Activated naive CD4-positive, alpha-beta T cell treated with anti-CD3 and anti-CD28 coated beads, Interleukin-2, amount 50 U/mL, for 72 hours (primary cell): Measurements from ENCODE around the gene GFRA1. TPM values are rescaled to one million over a fixed set of nuclear protein-coding genes. Genes with fewer than 3 reads are reported as not detected.

Source experiments
- ATAC-seq, 2 donors: fragments of 150-1000 bp; cut with Tn5 transposase; 2 replicates each; pipeline ENCODE4 v1.10.0; 2021; ENCODE audit warnings: mild to moderate bottlenecking in 2 of 2, moderate library complexity in 2 of 2
- DNase-seq, 2 donors: peaks; one replicate each; pipeline ENCODE4 v3.0.0; 2021 to 2022; ENCODE audit warnings: low spot score in 2 of 2
- H3K27ac Mint-ChIP-seq, 2 donors: one replicate each; pipeline ENCODE4 v1.8.0; 2022; ENCODE audit warnings: mild to moderate bottlenecking in 2 of 2, mixed read lengths in 2 of 2
- H3K36me3 Mint-ChIP-seq, 2 donors: one replicate each; pipeline ENCODE4 v1.8.0; 2022; ENCODE audit warnings: mixed read lengths in 2 of 2
- H3K9me3 Mint-ChIP-seq, 2 donors: one replicate each; pipeline ENCODE4 v1.8.0; 2022; ENCODE audit warnings: mixed read lengths in 2 of 2
- total RNA-seq, 2 donors: library from RNA; stranded (reverse); gene quantifications; one replicate each; pipeline ENCODE4 v1.2.3, GENCODE V29; 2022

The GFRA1 gene
- total RNA-seq, 2 donors from 2014 or later: 0.20 TPM; not detected in 1

DNA sequence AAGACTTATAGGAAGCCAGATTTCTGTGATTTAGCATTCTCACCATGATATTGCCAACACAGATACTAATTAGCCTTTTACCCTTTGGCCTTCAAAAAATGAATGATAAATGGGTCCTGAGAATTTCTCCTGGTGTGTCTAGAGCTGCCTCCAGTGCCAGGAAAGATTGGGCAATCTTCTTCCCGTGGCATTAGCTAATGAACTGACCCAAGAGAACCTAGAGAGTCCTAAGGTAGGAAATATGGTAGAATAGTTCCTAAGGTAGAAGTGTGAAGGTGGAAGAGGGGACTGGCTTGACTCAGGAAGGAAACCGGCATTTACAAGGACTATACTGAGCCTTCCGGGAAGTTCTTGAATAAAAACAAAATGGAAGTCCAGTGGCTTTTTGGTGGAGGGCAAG lies 133.1 kb downstream of the GFRA1 start:
- ATAC-seq: no peak
- no peak for DNase-seq
- H3K36me3 Mint-ChIP-seq: peaks cover 0 to 5% of the 10 kb centered on the region in 2 donors
- H3K9me3 Mint-ChIP-seq: no peaks in the 10 kb centered on the region
- no peak overlapping the region for H3K27ac Mint-ChIP-seq

DNA sequence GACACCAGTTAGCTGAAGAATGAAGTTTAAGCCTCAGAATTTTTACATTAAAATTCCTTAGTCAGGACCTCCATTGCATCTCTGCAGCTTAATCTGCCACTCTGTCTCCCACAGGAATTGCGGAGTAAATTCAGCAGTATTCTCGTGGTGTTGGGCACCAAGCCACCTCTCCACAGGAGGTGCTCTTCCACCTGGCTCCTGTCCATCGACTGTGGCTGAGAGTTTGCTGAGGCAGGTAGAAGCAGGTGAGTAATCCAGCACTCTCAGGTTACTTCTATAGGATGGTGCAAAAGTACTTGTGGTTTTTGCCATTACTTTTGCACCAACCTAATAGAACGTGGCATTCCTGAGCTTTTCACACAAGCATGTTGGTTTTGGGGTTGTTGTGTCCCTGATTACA lies 134.1 kb downstream of the GFRA1 start:
- ATAC-seq (no peak), DNase-seq (no peak)
- no peaks in the 10 kb centered on the region for H3K9me3 Mint-ChIP-seq
- peaks cover 0 to 5% of the 10 kb centered on the region in 2 donors for H3K36me3 Mint-ChIP-seq
- H3K27ac Mint-ChIP-seq: no peak overlapping the region

DNA sequence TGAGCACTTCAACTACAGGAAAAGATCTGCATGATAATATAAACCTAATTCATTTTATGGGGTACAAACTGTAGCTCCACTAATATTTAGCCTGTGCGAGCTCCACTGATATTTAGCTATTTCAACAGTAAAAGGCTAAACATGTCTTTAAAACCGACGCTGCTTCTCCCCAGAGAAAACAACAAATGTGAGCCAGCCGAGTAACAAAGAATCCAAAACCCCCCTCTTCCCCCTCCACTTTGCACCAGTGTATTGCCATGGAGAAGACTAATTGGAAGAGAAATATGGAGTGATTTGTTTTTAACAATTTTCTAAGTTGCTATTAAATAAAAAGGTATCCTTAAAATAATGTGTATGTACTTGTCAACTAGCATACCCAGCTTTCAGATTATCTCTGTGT lies 136.7 kb downstream of the GFRA1 start:
- DNase-seq (no peak), ATAC-seq (no peak)
- H3K9me3 Mint-ChIP-seq: no peaks in the 10 kb centered on the region
- no peak overlapping the region for H3K27ac Mint-ChIP-seq
- peaks cover 0 to 5% of the 10 kb centered on the region in 2 donors for H3K36me3 Mint-ChIP-seq

DNA sequence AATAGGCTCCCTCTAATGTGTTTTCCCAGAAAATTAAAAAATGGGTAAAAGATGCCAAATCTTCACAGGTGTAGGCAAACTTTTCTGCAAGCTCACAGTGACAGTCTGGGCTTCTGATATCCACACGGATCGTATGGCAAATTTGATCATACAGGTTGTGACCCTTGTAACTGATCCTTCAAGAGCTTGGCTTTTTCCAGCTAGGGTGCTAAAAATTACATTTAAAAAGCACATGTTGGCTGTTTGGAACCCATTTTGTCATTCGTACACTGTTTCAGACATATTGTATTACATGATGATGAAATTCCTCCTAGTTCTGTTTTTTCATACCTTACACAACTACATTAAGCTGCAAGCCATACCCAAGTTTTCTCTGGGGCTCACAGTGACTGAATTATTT lies 138.7 kb downstream of the GFRA1 start:
- ATAC-seq (no peak), DNase-seq (no peak)
- H3K36me3 Mint-ChIP-seq: peaks cover 0 to 5% of the 10 kb centered on the region in 2 donors
- H3K9me3 Mint-ChIP-seq: no peaks in the 10 kb centered on the region
- no peak overlapping the region for H3K27ac Mint-ChIP-seq

DNA sequence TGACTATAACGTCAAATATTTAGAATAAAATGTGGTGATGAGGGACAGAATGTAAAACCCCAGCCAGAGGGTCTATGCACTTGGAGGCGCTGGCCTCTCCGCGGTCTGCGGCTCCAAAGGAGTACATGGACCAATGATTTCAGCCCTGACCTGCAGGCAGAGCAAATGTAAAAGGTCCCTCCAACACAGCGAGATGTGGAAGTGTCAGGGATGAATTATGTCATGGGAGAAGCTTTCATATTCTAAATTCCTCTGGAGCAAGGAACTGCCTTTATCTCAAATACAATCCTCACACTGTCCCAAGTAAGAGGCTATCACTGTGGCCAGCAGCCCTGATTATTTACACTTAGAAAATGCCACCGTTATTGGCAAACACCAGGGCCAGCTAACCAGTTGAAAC lies 139.4 kb downstream of the GFRA1 start:
- no peak overlapping the region for H3K27ac Mint-ChIP-seq

DNA sequence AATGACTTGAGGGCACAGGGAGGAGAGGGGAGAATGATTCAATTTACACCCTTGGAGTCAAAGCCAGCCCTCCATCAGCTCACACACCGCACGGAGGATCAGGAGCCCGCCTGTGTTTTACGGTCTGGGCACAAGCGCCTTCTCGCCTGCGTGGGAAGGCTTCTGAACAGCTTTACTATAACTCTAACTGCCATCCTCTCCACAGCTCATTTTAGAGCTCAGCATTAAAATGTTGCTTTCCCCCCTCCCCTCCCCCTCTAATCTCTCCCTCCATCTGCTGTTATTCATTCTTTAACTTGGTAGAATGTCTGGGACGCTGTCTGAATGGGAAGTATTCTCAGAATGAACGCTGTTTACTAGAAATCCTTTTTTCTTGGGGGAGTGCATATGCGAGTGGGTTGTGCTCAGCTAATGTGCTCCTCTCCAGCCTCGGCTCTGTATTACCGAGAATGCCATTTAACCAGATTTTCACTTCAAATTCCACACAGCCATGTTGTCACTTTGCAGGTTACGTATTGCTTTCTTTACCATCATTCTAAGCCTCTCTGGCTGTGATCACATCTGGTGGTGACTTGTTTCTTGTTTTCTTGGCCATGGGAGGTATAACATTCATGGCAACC lies 140.1 kb downstream of the GFRA1 start:
- no peaks in the 10 kb centered on the region for H3K36me3 Mint-ChIP-seq
- no peak overlapping the region for H3K27ac Mint-ChIP-seq
- no peak for ATAC-seq
- no peak for DNase-seq
- H3K9me3 Mint-ChIP-seq: no peaks in the 10 kb centered on the region

More for the DNA sequence above, 139.4 kb downstream of the GFRA1 start:
- peaks cover 0 to under 1% of the 10 kb centered on the region in 2 donors for H3K36me3 Mint-ChIP-seq
- no peaks in the 10 kb centered on the region for H3K9me3 Mint-ChIP-seq
- no peak for ATAC-seq
- no peak for DNase-seq

DNA sequence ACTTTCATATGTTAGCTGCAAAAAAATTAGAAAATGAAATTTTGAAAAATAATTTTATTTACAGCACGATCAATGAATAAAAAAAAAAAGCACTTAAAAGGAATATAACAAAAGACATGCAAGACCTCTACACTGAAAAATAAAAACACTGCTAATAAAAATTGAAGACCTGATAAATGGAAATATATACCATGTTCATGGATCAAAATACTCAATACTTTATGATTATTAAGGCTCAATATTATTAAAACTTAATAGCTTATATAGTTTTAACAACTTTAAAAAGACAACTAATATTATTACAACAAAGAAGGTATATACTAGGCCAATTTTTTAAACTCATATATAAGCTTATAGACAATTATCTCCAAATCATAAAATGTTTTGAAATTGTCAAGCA lies 143.0 kb downstream of the GFRA1 start:
- ATAC-seq (no peak), DNase-seq (no peak)
- Mint-ChIP-seq H3K9me3 (no peaks in the 10 kb centered on the region), H3K27ac (no peak overlapping the region), H3K36me3 (no peaks in the 10 kb centered on the region)

DNA sequence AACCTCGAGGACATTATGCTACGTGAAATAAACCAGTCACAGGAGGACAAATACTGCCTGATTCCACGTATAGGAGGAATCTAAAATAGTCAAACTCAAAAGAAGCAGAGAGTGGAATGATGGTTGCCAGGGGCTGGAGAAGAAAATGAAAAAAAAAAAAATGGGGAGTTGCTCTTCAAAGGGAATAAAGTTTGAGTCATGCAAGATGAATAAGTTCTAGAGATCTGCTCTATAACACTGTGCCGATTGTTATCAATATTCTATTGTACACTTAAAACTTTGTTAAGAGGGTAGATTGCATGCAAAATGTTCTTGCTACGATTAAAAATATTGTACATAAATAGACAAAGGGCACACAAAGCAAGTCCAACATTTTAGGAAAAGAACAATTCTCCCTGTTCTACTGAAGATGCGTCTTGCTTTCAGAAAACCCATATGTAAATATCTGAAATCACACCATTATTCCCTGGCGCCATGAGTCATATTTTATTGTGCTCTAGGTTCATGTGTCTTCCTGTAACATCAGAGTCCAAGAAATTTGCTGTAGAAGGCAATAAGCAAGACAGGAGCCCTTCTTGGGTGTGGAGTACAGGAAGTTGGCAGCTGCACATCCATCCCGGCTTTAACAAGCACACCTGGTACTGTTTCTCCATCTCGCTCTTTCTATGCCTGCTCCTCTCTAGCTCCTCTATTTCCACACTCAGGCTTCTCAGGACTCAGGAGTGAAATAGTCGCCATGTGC lies 145.9 kb downstream of the GFRA1 start:
- no peaks in the 10 kb centered on the region for H3K36me3 Mint-ChIP-seq
- DNase-seq (no peak), ATAC-seq (no peak)
- no peaks in the 10 kb centered on the region for H3K9me3 Mint-ChIP-seq
- H3K27ac Mint-ChIP-seq: no peak overlapping the region

DNA sequence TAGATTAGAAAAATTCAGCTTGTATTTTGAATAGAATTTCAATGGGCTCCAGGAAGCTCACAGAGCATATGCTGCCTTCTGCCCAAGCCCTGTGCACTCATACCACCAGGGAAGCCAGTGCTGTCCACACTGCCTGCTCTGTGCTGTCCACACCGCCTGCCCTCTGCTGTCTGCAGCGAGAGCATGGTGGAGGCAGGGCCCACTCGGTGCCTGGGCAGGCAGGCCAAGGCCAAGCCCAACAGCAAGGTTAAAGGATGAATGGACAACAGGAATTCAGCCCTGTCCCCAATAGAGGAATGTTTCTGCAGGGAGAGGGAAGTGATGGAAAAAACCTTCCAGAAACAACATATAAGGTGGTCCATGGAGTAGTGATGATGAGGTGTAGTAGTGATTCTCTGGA lies 146.8 kb downstream of the GFRA1 start:
- DNase-seq (no peak), ATAC-seq (no peak)
- no peaks in the 10 kb centered on the region for H3K36me3 Mint-ChIP-seq

DNA sequence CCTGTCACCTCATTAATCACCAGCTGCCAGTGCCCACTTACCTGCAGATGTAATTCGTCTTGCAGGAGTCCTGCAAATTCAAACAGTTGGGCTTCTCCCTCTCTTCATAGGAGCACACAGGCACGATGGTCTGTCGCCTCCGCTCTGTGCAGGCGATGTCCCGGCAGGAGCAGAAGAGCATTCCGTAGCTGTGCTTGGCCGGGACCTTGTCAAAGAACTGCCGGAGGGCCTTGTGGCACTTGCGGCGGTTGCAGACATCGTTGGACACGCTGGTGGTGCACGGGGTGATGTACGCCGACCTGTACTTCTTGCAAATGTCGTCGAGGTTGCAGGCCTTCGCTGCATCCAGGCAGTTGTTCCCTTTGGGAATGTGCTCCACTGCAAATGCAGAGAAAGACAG lies 147.8 kb downstream of the GFRA1 start:
- no peaks in the 10 kb centered on the region for H3K9me3 Mint-ChIP-seq
- no peak for ATAC-seq
- no peaks in the 10 kb centered on the region for H3K36me3 Mint-ChIP-seq
- no peak for DNase-seq
- no peak overlapping the region for H3K27ac Mint-ChIP-seq

More for the DNA sequence above, 146.8 kb downstream of the GFRA1 start:
- Mint-ChIP-seq H3K27ac (no peak overlapping the region), H3K9me3 (no peaks in the 10 kb centered on the region)

DNA sequence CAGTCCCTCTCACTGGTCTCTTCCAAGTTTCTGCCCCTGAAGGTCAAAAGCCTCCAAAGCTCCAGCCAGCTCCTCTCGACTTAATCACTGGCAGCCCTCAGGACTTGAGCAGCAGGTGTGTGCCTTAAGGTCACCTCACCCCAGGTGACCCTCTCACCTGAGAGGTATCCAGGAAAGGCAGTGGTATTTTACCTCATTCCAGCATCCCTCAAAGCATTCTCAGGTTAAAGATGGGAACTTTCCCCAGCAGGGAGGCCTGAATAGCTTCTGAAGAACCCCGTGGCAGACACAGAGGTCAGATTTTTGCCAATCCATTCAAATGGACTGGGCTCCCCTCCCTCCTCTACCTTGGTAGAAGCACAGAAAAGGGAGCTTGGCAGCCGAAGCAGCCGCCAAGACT lies 148.2 kb downstream of the GFRA1 start:
- DNase-seq (no peak), ATAC-seq (no peak)
- H3K36me3 Mint-ChIP-seq: no peaks in the 10 kb centered on the region
- H3K27ac Mint-ChIP-seq: no peak overlapping the region
- no peaks in the 10 kb centered on the region for H3K9me3 Mint-ChIP-seq

DNA sequence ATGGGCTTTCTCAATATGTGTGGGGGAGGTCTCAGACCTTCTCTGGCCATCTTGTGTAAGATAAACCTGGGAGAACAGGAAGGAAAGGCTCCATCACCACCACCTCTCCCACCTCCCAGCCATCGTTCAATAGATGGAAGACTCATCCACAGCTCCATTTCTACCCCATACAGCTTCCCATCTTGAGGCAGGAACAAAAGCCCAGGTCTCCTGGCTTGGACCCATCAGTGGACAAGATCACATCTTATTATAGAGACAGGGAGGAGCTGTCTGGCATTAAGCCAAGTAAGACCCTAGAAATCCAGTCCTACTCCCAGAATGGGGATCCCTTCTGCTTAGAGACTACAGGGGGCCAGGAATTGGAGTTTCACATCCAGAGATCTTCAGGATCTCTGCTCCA lies 150.3 kb downstream of the GFRA1 start:
- ATAC-seq (no peak), DNase-seq (no peak)
- H3K27ac Mint-ChIP-seq: no peak overlapping the region
- H3K9me3 Mint-ChIP-seq: peaks cover 0 to 11% of the 10 kb centered on the region in 2 donors
- H3K36me3 Mint-ChIP-seq: no peaks in the 10 kb centered on the region

DNA sequence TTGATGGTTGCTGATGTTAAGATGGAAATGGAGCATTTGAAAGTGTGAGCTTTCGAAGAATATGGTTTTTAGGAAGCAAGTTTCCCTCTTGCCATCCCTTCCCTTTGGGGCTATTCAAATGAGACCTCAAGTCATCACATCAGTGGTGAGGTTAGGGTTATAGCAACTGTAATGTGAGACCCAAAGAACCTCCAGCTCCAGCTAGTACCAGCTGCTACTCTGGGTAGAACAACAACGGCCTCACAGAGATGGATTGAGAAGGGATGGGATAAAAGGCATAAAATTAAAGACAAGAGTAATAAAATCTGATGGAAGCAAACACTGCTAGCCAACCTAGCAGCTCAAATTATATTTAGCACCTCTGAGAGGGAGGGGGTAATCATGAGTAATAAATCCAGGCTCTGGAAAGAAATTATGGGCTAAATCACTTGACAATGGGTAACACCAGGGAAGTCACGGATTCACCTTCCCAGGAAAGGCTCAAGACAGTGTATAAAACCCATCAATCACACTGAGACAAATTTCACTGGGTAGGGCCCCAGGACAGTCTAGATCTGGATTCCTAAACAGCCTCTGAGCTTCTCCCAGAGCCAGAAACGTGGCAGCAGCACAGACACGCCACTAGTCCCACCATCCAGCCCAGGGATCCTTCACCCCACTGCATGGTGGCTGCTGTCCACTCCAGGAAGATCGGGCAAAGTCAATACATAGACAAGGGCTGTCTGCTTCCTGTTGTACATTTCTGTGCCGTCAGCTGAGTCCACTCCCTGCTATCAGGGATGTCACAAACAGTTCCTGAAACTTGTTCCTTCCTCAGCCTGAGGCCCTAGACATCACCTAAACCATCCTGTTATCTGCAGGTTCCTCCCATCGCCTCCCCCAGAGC lies 151.1 kb downstream of the GFRA1 start:
- DNase-seq (no peak), ATAC-seq (no peak)
- Mint-ChIP-seq H3K27ac (no peak overlapping the region), H3K9me3 (peaks cover 0 to 15% of the 10 kb centered on the region in 2 donors), H3K36me3 (no peaks in the 10 kb centered on the region)

DNA sequence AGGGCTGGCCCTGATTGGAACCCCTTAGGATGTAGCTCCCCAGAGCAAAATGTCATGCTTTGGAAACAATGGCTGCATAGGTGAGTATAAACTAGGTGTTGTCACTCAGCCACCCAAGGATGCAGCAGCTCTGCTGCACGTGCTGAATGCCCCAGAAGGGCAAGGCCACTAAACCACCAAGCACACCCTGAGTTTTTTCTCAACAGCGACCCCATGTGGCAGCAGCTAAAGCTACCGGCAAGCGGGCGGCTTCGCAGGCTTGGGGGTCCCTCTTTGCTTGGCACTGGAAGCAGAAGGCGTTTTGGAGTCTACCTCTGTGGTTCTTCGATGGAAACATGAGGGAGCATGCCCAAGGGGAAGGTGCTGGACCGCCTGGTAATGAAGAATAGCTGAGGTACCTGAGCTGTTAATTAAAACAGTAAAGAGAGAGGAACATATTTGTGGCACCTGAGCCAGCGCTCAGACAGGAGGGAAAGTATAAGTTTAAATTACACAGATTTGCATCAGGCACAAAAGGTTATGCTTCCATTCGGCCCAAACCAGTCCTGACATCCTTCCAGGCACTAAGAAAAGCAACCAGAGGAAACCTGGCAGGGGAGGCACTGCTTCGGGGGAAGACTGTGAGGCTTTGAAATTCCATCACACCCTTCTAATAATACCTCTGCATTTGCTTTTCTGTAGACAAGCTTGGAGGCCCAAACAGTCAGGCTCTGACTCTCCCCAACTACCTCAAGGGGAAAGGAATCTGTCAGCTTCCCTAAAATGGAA lies 152.1 kb downstream of the GFRA1 start:
- peak in 1 of 2 donors; percentile 13 for DNase-seq
- H3K36me3 Mint-ChIP-seq: no peaks in the 10 kb centered on the region
- peaks cover 0 to 15% of the 10 kb centered on the region in 2 donors for H3K9me3 Mint-ChIP-seq
- ATAC-seq: no peak
- no peak overlapping the region for H3K27ac Mint-ChIP-seq

DNA sequence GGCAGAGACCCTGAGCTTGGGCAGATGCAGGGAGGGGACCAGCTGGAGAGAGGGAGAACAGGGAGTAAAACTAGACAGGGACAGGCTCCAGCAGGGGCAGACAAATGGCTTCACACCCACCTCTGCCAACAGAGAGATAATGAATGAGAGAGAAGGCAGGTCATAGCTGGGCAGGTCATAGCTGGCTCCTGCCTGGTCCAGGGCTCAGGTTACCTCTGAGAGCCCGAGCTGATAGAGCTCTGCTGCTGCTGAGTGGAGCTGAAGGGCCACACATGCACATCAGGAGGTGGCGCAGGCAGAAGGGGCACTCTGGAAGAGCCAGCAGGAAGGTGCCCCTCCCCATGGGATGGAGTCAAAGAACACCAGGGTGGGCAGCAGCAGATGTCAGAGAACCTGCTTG lies 154.2 kb downstream of the GFRA1 start:
- DNase-seq (no peak), ATAC-seq (no peak)
- Mint-ChIP-seq H3K27ac (peak overlapping the region in 1 of 2 donors; percentile 11), H3K9me3 (peaks cover 0 to 15% of the 10 kb centered on the region in 2 donors), H3K36me3 (no peaks in the 10 kb centered on the region)

DNA sequence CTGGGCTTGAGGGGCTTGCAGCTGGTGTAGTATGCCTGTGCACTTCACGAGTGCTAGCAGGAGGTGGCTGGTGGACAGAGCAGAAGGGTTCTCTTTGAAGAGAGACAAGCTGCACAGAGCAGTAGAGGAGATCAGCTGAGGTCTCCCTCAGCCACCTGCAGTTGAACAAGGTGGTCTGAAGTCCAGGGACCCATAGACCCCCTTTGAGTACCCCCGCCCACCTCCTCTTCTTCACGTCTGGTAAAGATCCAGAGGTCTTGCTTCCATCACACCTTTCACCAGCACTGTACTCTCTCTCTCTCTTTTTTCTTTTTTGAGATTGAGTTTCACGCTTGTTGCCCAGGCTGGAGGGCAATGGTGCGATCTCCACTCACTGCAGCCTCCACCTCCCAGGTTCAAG lies 157.2 kb downstream of the GFRA1 start:
- no peak for ATAC-seq
- Mint-ChIP-seq H3K9me3 (peaks cover 0 to 15% of the 10 kb centered on the region in 2 donors), H3K36me3 (no peaks in the 10 kb centered on the region), H3K27ac (no peak overlapping the region)
- no peak for DNase-seq
